K562 (cell line): ENCODE results near the gene FHIT. TPM values are rescaled to one million over a fixed set of nuclear protein-coding genes. Genes with fewer than 3 reads are reported as not detected.

Source experiments
- polyA plus RNA-seq, 8 experiments: library from polyadenylated mRNA; depleted of rRNA in 4 of 8; stranded (reverse) in 5 of 8; unstranded in 3 of 8; fragments of >200 nt; fragmentation: Nextera tagmentation in 2 of 8; fragmentation: Illumina TruSeq in 1 of 8; extraction: Ambion mirVana in 2 of 8; extraction: Trizol in 1 of 8; gene quantifications; 2 replicates each; pipeline versions ENCODE4 v1.2.1 to v1.2.3, GENCODE V29; 2011 to 2014; ENCODE audit warnings: inconsistent platforms in 1 of 8, missing spikeins in 1 of 8
- total RNA-seq, 7 experiments: library from RNA; depleted of rRNA in 6 of 7; stranded (reverse); fragments of >200 nt in 6 of 7; fragmentation: Illumina TruSeq in 2 of 7; extraction: Trizol in 2 of 7; gene quantifications; 2 replicates each; pipeline versions ENCODE4 v1.2.1 to v1.2.3, GENCODE V29; 2011 to 2021; ENCODE audit warnings: low replicate concordance in 1 of 7
- TF ChIP-seq, protein P1 (sequence below): fragments of 450-650 bp; IDR thresholded peaks from 2 replicates; pipeline ENCODE4 v1.6.1; 2016; ENCODE audit warnings: mild to moderate bottlenecking, moderate library complexity

Gene FHIT
- total and polyA plus RNA-seq, 9 of the 15 experiments (the other 6 are each of a cell fraction or from before 2014, with no cell fraction given) = 1.7 to 9.1 (median 4.3) TPM

- TF ChIP-seq, protein P1, sequence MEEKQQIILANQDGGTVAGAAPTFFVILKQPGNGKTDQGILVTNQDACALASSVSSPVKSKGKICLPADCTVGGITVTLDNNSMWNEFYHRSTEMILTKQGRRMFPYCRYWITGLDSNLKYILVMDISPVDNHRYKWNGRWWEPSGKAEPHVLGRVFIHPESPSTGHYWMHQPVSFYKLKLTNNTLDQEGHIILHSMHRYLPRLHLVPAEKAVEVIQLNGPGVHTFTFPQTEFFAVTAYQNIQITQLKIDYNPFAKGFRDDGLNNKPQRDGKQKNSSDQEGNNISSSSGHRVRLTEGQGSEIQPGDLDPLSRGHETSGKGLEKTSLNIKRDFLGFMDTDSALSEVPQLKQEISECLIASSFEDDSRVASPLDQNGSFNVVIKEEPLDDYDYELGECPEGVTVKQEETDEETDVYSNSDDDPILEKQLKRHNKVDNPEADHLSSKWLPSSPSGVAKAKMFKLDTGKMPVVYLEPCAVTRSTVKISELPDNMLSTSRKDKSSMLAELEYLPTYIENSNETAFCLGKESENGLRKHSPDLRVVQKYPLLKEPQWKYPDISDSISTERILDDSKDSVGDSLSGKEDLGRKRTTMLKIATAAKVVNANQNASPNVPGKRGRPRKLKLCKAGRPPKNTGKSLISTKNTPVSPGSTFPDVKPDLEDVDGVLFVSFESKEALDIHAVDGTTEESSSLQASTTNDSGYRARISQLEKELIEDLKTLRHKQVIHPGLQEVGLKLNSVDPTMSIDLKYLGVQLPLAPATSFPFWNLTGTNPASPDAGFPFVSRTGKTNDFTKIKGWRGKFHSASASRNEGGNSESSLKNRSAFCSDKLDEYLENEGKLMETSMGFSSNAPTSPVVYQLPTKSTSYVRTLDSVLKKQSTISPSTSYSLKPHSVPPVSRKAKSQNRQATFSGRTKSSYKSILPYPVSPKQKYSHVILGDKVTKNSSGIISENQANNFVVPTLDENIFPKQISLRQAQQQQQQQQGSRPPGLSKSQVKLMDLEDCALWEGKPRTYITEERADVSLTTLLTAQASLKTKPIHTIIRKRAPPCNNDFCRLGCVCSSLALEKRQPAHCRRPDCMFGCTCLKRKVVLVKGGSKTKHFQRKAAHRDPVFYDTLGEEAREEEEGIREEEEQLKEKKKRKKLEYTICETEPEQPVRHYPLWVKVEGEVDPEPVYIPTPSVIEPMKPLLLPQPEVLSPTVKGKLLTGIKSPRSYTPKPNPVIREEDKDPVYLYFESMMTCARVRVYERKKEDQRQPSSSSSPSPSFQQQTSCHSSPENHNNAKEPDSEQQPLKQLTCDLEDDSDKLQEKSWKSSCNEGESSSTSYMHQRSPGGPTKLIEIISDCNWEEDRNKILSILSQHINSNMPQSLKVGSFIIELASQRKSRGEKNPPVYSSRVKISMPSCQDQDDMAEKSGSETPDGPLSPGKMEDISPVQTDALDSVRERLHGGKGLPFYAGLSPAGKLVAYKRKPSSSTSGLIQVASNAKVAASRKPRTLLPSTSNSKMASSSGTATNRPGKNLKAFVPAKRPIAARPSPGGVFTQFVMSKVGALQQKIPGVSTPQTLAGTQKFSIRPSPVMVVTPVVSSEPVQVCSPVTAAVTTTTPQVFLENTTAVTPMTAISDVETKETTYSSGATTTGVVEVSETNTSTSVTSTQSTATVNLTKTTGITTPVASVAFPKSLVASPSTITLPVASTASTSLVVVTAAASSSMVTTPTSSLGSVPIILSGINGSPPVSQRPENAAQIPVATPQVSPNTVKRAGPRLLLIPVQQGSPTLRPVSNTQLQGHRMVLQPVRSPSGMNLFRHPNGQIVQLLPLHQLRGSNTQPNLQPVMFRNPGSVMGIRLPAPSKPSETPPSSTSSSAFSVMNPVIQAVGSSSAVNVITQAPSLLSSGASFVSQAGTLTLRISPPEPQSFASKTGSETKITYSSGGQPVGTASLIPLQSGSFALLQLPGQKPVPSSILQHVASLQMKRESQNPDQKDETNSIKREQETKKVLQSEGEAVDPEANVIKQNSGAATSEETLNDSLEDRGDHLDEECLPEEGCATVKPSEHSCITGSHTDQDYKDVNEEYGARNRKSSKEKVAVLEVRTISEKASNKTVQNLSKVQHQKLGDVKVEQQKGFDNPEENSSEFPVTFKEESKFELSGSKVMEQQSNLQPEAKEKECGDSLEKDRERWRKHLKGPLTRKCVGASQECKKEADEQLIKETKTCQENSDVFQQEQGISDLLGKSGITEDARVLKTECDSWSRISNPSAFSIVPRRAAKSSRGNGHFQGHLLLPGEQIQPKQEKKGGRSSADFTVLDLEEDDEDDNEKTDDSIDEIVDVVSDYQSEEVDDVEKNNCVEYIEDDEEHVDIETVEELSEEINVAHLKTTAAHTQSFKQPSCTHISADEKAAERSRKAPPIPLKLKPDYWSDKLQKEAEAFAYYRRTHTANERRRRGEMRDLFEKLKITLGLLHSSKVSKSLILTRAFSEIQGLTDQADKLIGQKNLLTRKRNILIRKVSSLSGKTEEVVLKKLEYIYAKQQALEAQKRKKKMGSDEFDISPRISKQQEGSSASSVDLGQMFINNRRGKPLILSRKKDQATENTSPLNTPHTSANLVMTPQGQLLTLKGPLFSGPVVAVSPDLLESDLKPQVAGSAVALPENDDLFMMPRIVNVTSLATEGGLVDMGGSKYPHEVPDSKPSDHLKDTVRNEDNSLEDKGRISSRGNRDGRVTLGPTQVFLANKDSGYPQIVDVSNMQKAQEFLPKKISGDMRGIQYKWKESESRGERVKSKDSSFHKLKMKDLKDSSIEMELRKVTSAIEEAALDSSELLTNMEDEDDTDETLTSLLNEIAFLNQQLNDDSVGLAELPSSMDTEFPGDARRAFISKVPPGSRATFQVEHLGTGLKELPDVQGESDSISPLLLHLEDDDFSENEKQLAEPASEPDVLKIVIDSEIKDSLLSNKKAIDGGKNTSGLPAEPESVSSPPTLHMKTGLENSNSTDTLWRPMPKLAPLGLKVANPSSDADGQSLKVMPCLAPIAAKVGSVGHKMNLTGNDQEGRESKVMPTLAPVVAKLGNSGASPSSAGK = 0 out of 2 replicates have a peak, but pooled peaks have one; percentile 19
These were observed 1407.4 kb downstream of the FHIT start (continued) for GRCh38 chr3:59843821-59844220.
